A549 (cell line): ENCODE data around the gene CDH2.

ENCODE experiments used
- EP300 ChIP-seq, 2 experiments: fragments of >200 bp; sonication (Bioruptor Twin); formaldehyde crosslinking; IDR thresholded peaks; 2 replicates in 1 of 2; 3 replicates in 1 of 2; pipeline ENCODE4 v1.6.1; 2016 to 2017
- HDAC2 ChIP-seq: fragments of 200-600 bp; sonication (generic); IDR thresholded peaks from 2 replicates; pipeline ENCODE4 v1.6.1; 2016
- HES2 ChIP-seq: fragments of >200 bp; sonication (Bioruptor Twin); formaldehyde crosslinking; IDR thresholded peaks from 2 replicates; pipeline ENCODE4 v1.6.1; 2016
- MAZ ChIP-seq: fragments of 150-350 bp; IDR thresholded peaks from 2 replicates; pipeline ENCODE4 v1.6.1; 2014; ENCODE audit warnings: antibody characterized with exemption, low read depth, low read length, borderline replicate concordance
- MYC ChIP-seq: IDR thresholded peaks from 2 replicates; pipeline ENCODE4 v1.6.1; 2012; ENCODE audit warnings: mild to moderate bottlenecking, inconsistent platforms, low read length, improper control_type of control experiment, borderline replicate concordance
- POLR2A ChIP-seq: IDR thresholded peaks from 2 replicates; pipeline ENCODE4 v1.6.1; 2012; ENCODE audit warnings: mild to moderate bottlenecking, low read length
- RNF2 ChIP-seq: fragments of 200-600 bp; sonication (generic); IDR thresholded peaks from 2 replicates; pipeline ENCODE4 v1.6.1; 2016; ENCODE audit warnings: low read depth, mild to moderate bottlenecking, antibody characterized with exemption, moderate library complexity, borderline replicate concordance
- ZSCAN20 ChIP-seq: fragments of 250-450 bp; sonication (Bioruptor Pico); IDR thresholded peaks from 2 replicates; pipeline ENCODE4 v1.8.0; 2022; ENCODE audit warnings: mild to moderate bottlenecking, moderate library complexity
- TF ChIP-seq, protein P1 (sequence below): fragments of >200 bp; sonication (Bioruptor Twin); formaldehyde crosslinking; IDR thresholded peaks from 3 replicates; pipeline ENCODE4 v1.5.1; 2016
- TF ChIP-seq, protein P2 (sequence below): IDR thresholded peaks from 2 replicates; pipeline ENCODE4 v1.6.1; 2012; ENCODE audit warnings: low read depth, borderline replicate concordance
- TF ChIP-seq, protein P3 (sequence below): fragments of 250-450 bp; sonication (Bioruptor Pico); IDR thresholded peaks from 2 replicates; pipeline ENCODE4 v1.5.0; 2020; ENCODE audit warnings: low read depth, mild to moderate bottlenecking, moderate library complexity

DNA sequence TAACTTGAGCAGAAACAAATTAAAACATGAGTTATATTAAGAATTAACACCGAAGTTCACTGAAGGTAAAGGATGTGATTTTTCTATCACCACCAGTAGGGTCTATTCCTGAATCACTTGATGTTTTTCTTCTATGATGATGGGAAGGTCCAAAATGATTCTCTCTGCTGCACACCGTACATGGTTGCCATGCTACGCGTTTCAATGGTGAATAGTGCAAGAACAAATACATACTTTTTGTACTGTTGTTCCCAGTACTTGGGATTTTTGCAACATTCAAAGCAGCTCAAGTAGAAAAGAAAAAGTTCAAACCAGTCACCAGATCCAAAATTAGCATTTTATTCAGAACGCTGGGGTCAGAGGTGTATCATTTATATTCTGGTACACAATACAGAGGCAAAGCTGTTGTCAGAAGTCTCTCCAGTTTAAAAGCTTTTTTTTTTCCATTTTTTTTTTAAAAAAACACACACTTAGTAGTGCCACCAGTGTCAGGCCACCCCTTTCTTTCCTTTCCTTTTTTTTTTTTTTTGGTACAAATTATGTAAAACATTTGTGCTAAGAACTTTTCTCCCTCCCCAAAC is 226.2 kb downstream of the CDH2 start:
- TF ChIP-seq ZSCAN20 (CRISPR knock-in tag) (no peak), RNF2 (no peak), EP300 (IDR thresholded peaks at IDR 0.05) (no peak), HES2 (no peak), MYC (no peak), POLR2A (no peak), HDAC2 (no peak), MAZ (no peak)
- TF ChIP-seq, protein P1, sequence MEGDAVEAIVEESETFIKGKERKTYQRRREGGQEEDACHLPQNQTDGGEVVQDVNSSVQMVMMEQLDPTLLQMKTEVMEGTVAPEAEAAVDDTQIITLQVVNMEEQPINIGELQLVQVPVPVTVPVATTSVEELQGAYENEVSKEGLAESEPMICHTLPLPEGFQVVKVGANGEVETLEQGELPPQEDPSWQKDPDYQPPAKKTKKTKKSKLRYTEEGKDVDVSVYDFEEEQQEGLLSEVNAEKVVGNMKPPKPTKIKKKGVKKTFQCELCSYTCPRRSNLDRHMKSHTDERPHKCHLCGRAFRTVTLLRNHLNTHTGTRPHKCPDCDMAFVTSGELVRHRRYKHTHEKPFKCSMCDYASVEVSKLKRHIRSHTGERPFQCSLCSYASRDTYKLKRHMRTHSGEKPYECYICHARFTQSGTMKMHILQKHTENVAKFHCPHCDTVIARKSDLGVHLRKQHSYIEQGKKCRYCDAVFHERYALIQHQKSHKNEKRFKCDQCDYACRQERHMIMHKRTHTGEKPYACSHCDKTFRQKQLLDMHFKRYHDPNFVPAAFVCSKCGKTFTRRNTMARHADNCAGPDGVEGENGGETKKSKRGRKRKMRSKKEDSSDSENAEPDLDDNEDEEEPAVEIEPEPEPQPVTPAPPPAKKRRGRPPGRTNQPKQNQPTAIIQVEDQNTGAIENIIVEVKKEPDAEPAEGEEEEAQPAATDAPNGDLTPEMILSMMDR, result no peak
- TF ChIP-seq, protein P2, sequence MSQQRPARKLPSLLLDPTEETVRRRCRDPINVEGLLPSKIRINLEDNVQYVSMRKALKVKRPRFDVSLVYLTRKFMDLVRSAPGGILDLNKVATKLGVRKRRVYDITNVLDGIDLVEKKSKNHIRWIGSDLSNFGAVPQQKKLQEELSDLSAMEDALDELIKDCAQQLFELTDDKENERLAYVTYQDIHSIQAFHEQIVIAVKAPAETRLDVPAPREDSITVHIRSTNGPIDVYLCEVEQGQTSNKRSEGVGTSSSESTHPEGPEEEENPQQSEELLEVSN, result no peak
- TF ChIP-seq, protein P3, sequence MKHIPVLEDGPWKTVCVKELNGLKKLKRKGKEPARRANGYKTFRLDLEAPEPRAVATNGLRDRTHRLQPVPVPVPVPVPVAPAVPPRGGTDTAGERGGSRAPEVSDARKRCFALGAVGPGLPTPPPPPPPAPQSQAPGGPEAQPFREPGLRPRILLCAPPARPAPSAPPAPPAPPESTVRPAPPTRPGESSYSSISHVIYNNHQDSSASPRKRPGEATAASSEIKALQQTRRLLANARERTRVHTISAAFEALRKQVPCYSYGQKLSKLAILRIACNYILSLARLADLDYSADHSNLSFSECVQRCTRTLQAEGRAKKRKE (CRISPR knock-in tag), result no peak
